Stimulated activated CD8-positive, alpha-beta memory T cell treated with anti-CD3 and anti-CD28 coated beads, Interleukin-2, amount 100 ng/mL, for 48 hours (primary cell): ENCODE data around the gene PPP1R27.
"Not testable (repeated sequence)": the region's sequence is repeated elsewhere in the genome, so short reads cannot be mapped to it uniquely, and the experiment has no call there.

ENCODE experiments used
- DNase-seq, 2 donors: peaks; one replicate each; pipeline ENCODE4 v3.0.0-alpha.2; 2020; ENCODE audit warnings: low read depth in 2 of 2

PPP1R27 gene

DNA sequence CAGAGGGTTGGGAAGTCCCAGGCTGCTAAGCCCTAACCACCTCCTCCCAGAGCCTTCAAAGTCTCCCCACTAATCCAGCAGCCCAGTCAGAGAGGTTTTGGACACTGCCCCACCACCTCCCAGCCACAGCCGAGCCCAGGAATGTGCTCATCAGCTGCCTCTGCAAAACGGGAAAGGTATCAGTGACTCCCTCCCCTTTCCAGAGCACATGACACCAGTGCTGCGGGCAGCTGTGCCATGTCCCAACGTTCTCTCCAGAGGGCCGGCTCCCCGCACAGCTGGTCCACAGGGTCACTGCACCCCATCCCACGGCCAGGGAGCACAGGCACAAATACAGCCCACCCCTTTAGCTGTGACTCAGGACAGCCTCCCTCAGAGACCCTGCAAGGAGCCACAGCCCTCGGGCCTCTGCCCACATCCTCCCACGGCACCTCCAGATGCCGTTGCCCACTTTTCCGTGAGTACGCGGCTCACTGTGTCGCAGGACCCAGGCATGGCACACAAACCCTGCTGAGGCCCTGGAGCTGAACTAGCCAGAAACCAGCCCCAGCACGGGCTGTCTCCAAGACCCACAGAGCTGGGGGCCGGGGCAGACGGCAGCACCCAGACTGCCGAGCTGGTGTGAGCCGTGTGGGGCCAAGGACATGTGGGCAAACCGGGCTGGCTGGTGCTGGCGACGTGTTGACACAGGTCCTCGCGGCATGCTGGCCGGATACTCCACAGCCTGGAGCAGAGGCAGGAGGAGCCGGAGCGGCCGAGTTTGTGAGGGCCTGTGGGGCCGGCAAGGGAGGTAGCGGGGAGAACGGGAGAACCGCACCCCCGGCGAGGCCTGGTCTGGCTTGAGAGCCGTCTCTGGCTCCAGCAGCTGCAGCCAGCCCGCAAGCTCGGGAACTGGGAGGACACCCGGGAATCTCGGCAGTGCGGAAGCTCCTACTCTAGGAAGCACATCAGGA is 6.3 kb upstream of the PPP1R27 start:
- DNase-seq = no peak

GRCh38 chr17:81840059-81840458 is 5.2 kb upstream of the PPP1R27 start:
- DNase-seq = not testable (repeated sequence)

GRCh38 chr17:81839301-81839700 is 4.5 kb upstream of the PPP1R27 start:
- DNase-seq = no peak

DNA sequence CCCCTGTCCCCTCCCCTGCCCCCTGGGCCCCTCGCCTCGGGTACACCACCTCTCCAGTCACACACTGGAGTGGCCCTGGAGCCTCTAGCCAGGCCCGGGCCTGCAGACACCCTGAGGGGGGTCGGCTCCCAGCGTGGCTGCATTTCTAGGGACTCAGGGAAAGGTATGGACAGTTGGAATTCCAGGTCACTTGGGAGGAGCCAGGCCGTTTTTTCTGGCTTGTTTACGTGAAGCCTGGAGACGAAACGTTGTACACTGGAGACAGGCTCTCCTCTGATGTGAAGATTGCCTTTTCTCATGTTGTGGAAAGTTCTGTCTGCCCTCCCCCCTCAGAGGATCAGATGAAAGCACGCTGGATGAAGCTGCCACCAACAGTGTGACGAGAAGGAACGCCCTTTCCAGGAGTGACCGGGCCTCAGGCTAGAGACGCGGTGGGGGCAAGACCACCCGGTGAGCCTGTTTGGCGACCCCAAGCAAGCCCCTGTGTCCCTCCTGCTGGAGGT is 4.0 kb upstream of the PPP1R27 start:
- DNase-seq = no peak

DNA sequence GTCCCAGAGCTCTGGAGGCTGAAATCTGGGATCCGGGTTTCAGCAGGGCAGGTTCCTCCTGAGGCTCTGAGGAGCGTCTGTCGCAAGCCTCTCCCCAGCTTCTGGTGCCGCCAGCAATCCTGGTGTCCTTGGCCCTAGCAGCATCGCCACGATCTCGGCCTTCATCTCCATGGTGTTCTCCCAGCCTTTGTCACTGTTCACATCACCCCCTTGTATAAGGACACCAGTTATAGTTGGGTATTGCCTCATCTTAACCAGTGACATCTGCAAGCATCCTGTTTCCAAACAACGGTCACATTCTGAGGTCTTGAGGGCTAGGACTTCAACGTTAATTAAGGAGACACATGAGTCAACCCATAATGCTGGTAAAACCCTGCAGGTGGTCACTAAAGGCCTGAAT is 2.8 kb upstream of the PPP1R27 start:
- no peak for DNase-seq

DNA sequence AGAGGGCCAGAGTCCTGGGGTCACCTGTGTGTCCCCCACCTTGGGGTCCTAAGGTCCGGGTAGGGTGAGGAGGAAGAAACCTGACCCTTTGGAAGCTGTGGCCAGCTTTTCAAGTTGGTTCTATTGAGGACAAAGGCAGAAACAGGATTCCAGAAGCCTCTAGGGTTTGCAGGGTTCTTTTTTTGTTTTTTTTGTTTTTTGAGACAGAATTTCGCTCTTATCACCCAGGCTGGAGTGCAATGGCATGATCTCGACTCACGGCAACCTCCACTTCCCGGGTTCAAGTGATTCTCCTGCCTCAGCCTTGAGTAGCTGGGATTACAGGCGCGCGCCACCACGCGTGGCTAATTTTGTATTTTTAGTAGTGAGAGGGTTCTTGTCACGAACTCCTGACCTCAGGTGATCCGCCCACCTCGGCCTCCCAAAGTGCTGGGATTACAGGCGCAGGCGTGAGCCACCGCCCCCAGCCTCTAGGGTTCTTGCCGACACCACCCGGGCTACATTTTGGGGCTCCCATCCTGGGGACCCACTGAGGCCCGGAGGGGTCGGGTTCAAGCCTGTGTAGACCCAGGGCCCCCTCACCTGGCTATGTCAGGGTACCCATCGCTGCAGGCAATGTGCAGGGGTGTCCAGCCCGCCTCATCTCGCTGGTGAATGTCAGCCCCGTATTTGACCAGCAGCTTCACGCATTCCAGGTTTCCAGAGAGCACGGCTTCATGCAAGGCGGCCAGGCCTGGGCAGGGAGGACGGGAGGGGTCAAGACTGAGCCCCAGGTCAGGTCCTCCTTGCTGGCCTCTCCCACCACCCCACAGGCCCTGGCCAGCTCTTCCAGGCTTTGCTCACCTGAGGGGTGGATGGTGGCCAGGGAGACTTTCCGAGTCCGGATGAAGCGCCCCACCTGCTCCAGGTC is 674 bp downstream of the PPP1R27 start:
- no peak for DNase-seq

GRCh38 chr17:81833160-81833920 is 1.5 kb downstream of the PPP1R27 start, which contains the start of gene MCRIP1:
MCRIP1 (minus strand) TSS chr17:81833291; CDS start chr17:81824506, 8,785 bp downstream.
- DNase-seq = peak; percentile 95 to 97

GRCh38 chr17:81832608-81833159 is 2.2 kb downstream of the PPP1R27 start:
- peak; percentile 25 to 36 for DNase-seq

DNA sequence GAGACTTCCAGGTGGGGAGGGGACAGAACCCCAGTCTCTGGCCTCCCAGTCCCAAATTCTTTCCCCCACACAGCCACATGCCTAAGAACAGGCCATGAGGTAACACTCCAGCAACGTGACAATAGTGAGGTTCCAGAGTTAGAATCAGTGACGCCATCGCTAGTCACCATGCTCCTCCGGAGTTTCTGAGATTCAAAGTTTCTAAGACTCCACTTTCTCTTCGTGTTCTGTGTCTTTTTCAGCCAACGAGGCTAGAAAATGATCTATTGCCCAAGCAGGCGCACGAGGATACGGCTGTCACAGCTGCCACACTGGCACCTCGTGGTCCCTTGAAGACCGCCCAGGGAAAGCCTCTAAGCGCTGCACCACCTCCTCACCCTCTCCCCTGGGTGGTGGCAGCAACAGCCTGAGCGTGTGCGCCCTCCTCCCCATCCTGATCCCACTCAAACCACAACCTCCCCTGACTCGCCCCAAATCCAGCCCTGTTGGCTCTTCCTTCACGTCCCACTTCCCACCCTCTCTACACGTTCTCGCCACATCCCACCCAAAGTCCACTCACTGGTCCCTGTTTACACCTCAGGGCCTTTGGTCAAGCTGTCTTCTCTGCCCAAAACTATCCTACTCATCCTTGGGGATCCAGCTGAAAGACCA is 2.8 kb downstream of the PPP1R27 start:
- DNase-seq = peak; percentile 15 to 26

DNA sequence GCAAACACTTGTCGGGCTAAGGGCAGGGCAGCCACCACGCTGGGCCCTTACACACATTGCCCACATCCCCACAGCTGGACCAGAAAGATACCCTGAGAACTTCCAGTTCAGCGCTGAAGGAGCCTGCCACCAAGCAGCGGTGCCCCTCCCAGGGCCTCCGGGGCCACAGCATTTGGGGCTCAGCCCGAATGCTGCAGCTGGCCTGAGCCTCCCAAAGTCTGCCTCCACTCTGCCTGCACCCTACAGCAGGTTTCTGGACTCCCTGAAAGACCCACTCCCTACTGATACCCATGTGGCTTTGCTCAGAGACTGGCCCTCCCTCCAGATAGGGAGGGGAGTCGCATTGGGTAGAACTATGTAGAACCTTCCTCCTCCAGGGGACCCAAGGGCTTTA is 3.3 kb downstream of the PPP1R27 start:
- DNase-seq = no peak

DNA sequence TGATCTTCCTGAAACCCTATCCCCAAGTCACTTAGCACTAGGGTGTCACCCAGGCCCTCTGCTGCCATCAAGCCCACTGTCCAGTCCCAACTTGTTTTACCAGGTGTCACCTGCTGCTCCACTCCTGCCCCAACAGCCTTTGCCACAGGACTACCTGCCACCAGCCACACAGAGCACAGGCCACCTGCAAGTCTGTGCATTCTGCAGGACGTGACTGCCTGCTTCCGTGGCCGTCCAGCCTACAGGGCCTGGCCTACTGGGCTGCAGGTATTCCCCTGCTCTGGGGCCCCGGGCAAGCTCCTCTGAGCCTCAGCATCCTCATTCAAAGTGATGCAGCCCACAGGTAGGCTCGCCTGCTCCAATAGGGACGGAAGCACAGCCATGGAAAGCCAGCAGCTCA is 5.0 kb downstream of the PPP1R27 start:
- no peak for DNase-seq

DNA sequence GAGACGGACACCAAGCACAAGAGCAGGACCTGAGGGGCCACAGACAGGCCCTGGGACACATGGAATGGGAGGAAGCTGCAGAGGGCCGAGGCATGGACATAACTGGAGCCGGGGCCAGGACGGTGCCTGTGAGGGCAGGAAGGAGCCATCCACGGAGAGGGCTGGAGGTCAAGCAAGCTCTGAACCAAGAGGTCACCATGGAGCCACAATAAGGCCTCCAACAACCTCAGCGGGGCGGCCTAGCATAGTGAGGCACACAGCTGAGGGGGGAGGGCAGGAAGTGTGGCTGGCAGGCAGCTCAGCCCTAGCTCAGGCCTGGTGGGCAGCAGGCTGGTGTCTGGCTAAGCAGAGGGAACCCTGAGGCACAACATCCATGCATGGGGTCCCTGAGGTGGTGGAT is 6.2 kb downstream of the PPP1R27 start:
- no peak for DNase-seq

- no peak for DNase-seq
These were observed 8.9 kb downstream of the PPP1R27 start for GRCh38 chr17:81825841-81826466.

DNA sequence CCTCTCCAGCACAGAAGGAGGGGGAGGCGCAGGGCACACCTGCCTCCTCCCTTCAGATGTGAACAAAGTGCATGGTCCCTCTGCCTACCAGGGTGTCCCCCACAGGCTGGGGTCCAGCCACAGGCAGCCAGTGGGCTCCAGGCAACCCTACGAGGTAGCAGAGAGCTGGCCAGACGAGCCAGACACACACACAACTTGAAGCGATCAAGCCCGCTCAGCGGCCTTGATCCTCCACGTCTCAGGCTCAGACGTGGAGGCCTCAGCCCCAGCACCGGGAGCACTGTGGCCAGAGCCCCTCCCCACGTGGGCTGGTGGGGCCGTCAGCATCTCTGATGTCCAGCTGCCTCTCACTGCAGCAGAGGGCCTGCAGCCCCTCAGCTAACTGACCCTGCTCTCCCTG is 10.3 kb downstream of the PPP1R27 start:
- no peak for DNase-seq

GRCh38 chr17:81823820-81824550 is 10.9 kb downstream of the PPP1R27 start:
- DNase-seq = no peak

DNA sequence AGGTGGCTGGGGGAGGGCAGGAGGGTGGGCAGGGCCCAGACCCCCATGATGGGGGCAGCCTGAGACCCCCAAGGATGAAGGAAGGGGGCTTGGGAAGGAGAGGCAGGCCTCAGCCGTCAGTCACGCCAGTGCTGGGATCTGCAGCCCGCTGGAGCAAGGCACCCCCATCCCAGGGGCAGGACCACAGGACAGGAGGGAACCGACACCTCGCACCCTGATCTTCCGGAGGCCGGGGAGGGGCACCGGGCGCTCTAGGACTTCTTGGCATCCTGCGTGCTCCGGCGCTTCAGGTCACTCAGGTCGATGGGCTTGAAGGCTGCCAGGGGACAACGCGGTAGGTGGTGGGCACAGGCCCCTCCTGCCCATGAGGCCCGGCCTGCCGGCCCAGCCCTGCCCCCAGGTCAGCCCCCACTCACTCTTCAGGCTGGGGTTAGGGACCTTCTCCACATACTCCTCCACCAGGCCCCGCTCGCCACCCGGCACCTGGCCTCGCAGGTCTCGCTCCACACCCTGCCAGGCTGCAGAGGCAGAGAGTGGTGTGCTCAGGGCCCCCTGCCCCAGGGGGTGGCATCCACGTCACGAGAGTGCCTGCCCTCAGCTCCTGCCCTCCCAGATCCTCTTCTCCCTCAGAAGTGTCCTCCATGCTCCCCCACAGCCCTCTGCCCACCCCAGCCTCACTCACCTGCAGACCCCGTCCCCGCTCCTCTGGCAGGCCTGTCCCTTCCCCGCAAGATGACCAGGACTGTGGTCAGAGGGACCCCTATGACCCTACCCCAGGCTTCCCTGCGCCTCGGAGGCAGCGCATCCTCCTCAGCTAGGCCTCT is 11.6 kb downstream of the PPP1R27 start:
- DNase-seq = no peak

GRCh38 chr17:81822312-81822637 is 12.6 kb downstream of the PPP1R27 start:
- no peak for DNase-seq

DNA sequence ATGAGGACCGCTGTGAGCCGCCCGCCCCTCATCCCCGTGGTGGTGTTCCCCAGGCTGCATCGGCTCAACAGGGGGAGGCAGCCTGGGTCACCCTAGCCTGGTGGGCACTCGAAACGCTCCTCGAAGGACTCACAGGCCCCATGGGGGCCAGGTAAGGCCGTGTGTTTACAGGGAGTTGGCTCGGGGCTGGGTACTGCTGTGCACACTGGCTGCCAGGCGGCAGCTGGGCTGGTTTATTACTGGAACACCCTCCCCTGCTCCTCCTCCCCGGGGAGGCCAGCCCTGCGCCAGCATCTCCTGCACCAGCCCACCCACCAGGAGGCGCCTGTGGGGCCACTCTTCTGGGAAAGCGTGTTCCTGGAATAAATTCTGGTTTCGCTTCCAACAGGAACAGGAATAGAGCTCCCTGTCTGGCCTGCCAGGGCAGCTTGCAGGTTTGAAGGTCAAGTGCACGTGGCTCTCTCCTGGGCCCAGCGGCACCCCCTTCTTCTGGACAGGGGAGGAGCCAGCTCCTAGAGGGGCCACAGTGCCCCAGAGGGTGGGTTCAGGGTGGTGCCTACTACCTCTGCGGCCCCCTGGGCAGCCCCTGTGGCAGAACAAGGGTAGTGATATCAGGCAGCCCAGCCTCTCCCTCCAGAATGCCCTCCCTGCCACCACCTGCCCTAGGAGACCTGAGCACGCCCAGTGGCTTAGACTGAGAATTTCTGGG is 13.1 kb downstream of the PPP1R27 start:
- peak; percentile 17 to 23 for DNase-seq
